Common myeloid progenitor, CD34-positive (primary cell): ENCODE results near the gene TWF2.

Experiments
- CTCF ChIA-PET: fragments of 350-600 bp; sonication (Branson Sonifier 250); formaldehyde crosslinking; loops from one replicate; lab custom pipeline; 2021; ENCODE audit warnings: antibody characterized with exemption; lab: Charles Lee
- POLR2A ChIA-PET: fragments of 350-600 bp; sonication (Branson Sonifier 250); formaldehyde crosslinking; loops from one replicate; lab custom pipeline; 2021; ENCODE audit warnings: antibody characterized with exemption; lab: Charles Lee
- DNase-seq, 3 donors: peaks; one replicate each; pipeline versions ENCODE4 v3.0.0 to v3.0.0-alpha.2; 2013
- H3K27ac ChIP-seq, 2 experiments: 1 replicate in 1 of 2; 2 replicates in 1 of 2; pipeline ENCODE4 v1.7.0; 2013; ENCODE audit warnings: inconsistent platforms in 2 of 2, low read length in 2 of 2, mild to moderate bottlenecking in 2 of 2, low read depth in 1 of 2, moderate library complexity in 1 of 2; ENCODE audit not compliant: severe bottlenecking in 2 of 2, insufficient read depth in 1 of 2, poor library complexity in 1 of 2
- H3K27me3 ChIP-seq, 5 experiments: replicated peaks in 2 of 5; 1 replicate in 3 of 5; 2 replicates in 2 of 5; pipeline versions ENCODE4 v1.6.1 to v1.7.0; 2013; ENCODE audit warnings: low read length in 4 of 5, mild to moderate bottlenecking in 2 of 5, moderate library complexity in 2 of 5, inconsistent platforms in 1 of 5; ENCODE audit not compliant: insufficient read depth in 5 of 5, control insufficient read depth in 4 of 5
- H3K36me3 ChIP-seq, 4 experiments: 1 replicate in 2 of 4; 2 replicates in 2 of 4; pipeline versions ENCODE4 v1.6.1 to v1.7.0; 2013; ENCODE audit warnings: low read length in 3 of 4, control low read depth in 1 of 4, mild to moderate bottlenecking in 1 of 4; ENCODE audit not compliant: control insufficient read depth in 4 of 4, insufficient read depth in 4 of 4
- H3K4me1 ChIP-seq, 4 experiments: 1 replicate in 3 of 4; 2 replicates in 1 of 4; pipeline versions ENCODE4 v1.6.1 to v1.7.1; 2013; ENCODE audit warnings: low read length in 3 of 4, mild to moderate bottlenecking in 3 of 4, control low read depth in 1 of 4, inconsistent platforms in 1 of 4, moderate library complexity in 1 of 4; ENCODE audit not compliant: control insufficient read depth in 4 of 4, insufficient read depth in 4 of 4; ENCODE audit errors: control extremely low read depth in 1 of 4
- H3K4me3 ChIP-seq, 7 experiments: 1 replicate in 4 of 7; 2 replicates in 3 of 7; pipeline versions ENCODE4 v1.5.1 to v1.7.0; 2013; ENCODE audit warnings: mild to moderate bottlenecking in 7 of 7, low read length in 6 of 7, moderate library complexity in 6 of 7, inconsistent platforms in 2 of 7, low read depth in 2 of 7, control low read depth in 1 of 7; ENCODE audit not compliant: insufficient read depth in 4 of 7, control insufficient read depth in 1 of 7; ENCODE audit errors: extremely low read depth in 1 of 7
- H3K9me3 ChIP-seq, 5 experiments: 1 replicate in 4 of 5; 2 replicates in 1 of 5; pipeline versions ENCODE4 v1.6.1 to v1.7.1; 2013; ENCODE audit warnings: low read length in 4 of 5, mild to moderate bottlenecking in 2 of 5, inconsistent platforms in 1 of 5, low read depth in 1 of 5, moderate library complexity in 1 of 5; ENCODE audit not compliant: control insufficient read depth in 4 of 5, insufficient read depth in 2 of 5; ENCODE audit errors: control extremely low read depth in 1 of 5
- WGBS: methylation state at CpG from one replicate; pipeline ENCODE4 v1.1.5; 2013; ENCODE audit not compliant: insufficient coverage; 5-methylcytosine and 5-hydroxymethylcytosine counted together

The TWF2 gene

GRCh38 chr3:52227117-52227516 lies 11.8 kb downstream of the TWF2 start:
- Histone ChIP-seq H3K27me3 (no peaks in the 10 kb centered on the region), H3K4me1 (peaks cover 0 to 46% (median 41%) of the 10 kb centered on the region in 4 experiments), H3K9me3 (no peaks in the 10 kb centered on the region), H3K36me3 (peaks cover 4 to 49% (median 29%) of the 10 kb centered on the region in 4 experiments), H3K4me3 (no peak overlapping the region), H3K27ac (no peak overlapping the region)
- DNase-seq: no peak
- WGBS: 92% methylated on average over 4 of the region's 4 CpGs
- ChIA-PET POLR2A (no interaction called here), CTCF (interaction anchor here (1.1 to 14.2 kb wide), 5 partner anchors 9 to 113 kb away, joined by 3 to 122 read pairs (median 5); partner anchors contain the start of genes GLYCTK and WDR82)

GRCh38 chr3:52226229-52226817 lies 12.6 kb downstream of the TWF2 start:
- peaks cover 0 to 44% (median 39%) of the 10 kb centered on the region in 4 experiments for H3K4me1 ChIP-seq
- DNase-seq: no peak
- H3K9me3 ChIP-seq: no peaks in the 10 kb centered on the region
- H3K27me3 ChIP-seq: no peaks in the 10 kb centered on the region
- peak overlapping the region in 2 of 7 experiments; percentile 4 to 19 for H3K4me3 ChIP-seq
- WGBS: 88% methylated on average over 4 of the region's 5 CpGs
- H3K27ac ChIP-seq: peak overlapping the region in 1 of 2 experiments; percentile 31
- ChIA-PET CTCF (interaction anchor here (0.9 to 14.2 kb wide), 6 partner anchors 9 to 114 kb away, joined by 3 to 122 read pairs (median 4); partner anchors contain the start of gene GLYCTK), POLR2A (interaction anchor here (1.0 to 1.7 kb wide), 2 partner anchors 10 to 52 kb away, joined by 4 to 6 read pairs; partner anchors contain the start of gene WDR82)
- peaks cover 4 to 42% (median 26%) of the 10 kb centered on the region in 4 experiments for H3K36me3 ChIP-seq

- 31% methylated on average over 7 of the region's 9 CpGs for WGBS
- Histone ChIP-seq H3K27ac (peak within 1 kb of the TSS in 1 of 2 experiments; percentile 31), H3K4me1 (peaks cover 0 to 45% (median 39%) of the 10 kb centered on the region in 4 experiments), H3K27me3 (no peaks in the 10 kb centered on the region), H3K4me3 (peak within 1 kb of the TSS in 2 of 7 experiments; percentile 19 to 32), H3K36me3 (peaks cover 2 to 35% (median 21%) of the 10 kb centered on the region in 4 experiments), H3K9me3 (no peaks in the 10 kb centered on the region)
- peak; percentile 71 to 92 (median 92) for DNase-seq
- CTCF ChIA-PET: interaction anchor here (0.9 to 14.2 kb wide), 13 partner anchors 9 to 115 kb away, joined by 3 to 122 read pairs (median 5); partner anchors contain the start of gene GLYCTK
- POLR2A ChIA-PET: interaction anchor here (0.7 to 1.7 kb wide), 3 partner anchors 9 to 53 kb away, joined by 3 to 6 read pairs (median 4); partner anchors contain the start of genes TWF2 and WDR82
Measured at GRCh38 chr3:52225452-52226228, 13.3 kb downstream of the TWF2 start, which contains the start of gene TLR9. Gene TLR9, minus strand, starts transcription at chr3:52225645. Its CDS starts 116 bp downstream, at chr3:52225529.

GRCh38 chr3:52223449-52224408 lies 15.2 kb downstream of the TWF2 start:
- Histone ChIP-seq H3K27me3 (no peaks in the 10 kb centered on the region), H3K9me3 (no peaks in the 10 kb centered on the region), H3K4me3 (no peak overlapping the region), H3K36me3 (peaks cover 0 to 16% (median 6%) of the 10 kb centered on the region in 4 experiments), H3K27ac (no peak overlapping the region), H3K4me1 (peaks cover 0 to 60% (median 47%) of the 10 kb centered on the region in 4 experiments)
- WGBS: 98% methylated on average over 24 of the region's 32 CpGs
- CTCF ChIA-PET: interaction anchor here (1.0 to 14.2 kb wide), 8 partner anchors 7 to 117 kb away, joined by 3 to 122 read pairs (median 43); partner anchors contain the start of genes GLYCTK and TWF2
- no peak for DNase-seq
- POLR2A ChIA-PET: interaction anchor here (1.6 kb wide), 1 partner anchor 35 kb away, joined by 4 read pairs; no protein-coding TSS in a partner anchor

- POLR2A ChIA-PET: interaction anchor here (1.6 kb wide), 1 partner anchor 34 kb away, joined by 4 read pairs; no protein-coding TSS in a partner anchor
- no peak for DNase-seq
- CTCF ChIA-PET: interaction anchor here (0.8 to 14.2 kb wide), 10 partner anchors 8 to 118 kb away, joined by 3 to 122 read pairs (median 20); partner anchors contain the start of genes GLYCTK and TWF2
- WGBS: 94% methylated on average over 41 of the region's 41 CpGs
- Histone ChIP-seq H3K9me3 (no peaks in the 10 kb centered on the region), H3K4me1 (peaks cover 0 to 71% (median 58%) of the 10 kb centered on the region in 4 experiments), H3K27me3 (no peaks in the 10 kb centered on the region), H3K4me3 (no peak overlapping the region), H3K36me3 (peaks cover 0 to 4% (median under 1%) of the 10 kb centered on the region in 4 experiments), H3K27ac (no peak overlapping the region)
Measured at GRCh38 chr3:52222319-52223221, 16.4 kb downstream of the TWF2 start.
